Skeletal muscle satellite cell (primary cell): ENCODE data around the gene FOXN3.
A peak's percentile ranks its signal among the peaks of the same experiment; 100 is the strongest.

Experiments
- H3K27me3 ChIP-seq: 2 replicates; pipeline ENCODE4 v1.7.0; 2013; ENCODE audit warnings: low read length; ENCODE audit not compliant: control insufficient read depth, insufficient read depth
- H3K36me3 ChIP-seq: 2 replicates; pipeline ENCODE4 v1.7.0; 2013; ENCODE audit warnings: mild to moderate bottlenecking, control low read depth, low read length; ENCODE audit not compliant: insufficient read depth
- H3K4me1 ChIP-seq: 2 replicates; pipeline ENCODE4 v1.7.0; 2013; ENCODE audit warnings: low read length; ENCODE audit not compliant: control insufficient read depth, insufficient read depth
- H3K4me2 ChIP-seq: 2 replicates; pipeline ENCODE4 v1.7.0; 2013; ENCODE audit warnings: mild to moderate bottlenecking, low read length
- H3K4me3 ChIP-seq: 2 replicates; pipeline ENCODE4 v1.7.0; 2013; ENCODE audit warnings: low read length
- H3K9ac ChIP-seq: 2 replicates; pipeline ENCODE4 v1.7.0; 2013; ENCODE audit warnings: mild to moderate bottlenecking, low read depth, low read length, moderate library complexity
- H3K9me3 ChIP-seq: replicated peaks from 2 replicates; pipeline ENCODE4 v1.7.0; 2013; ENCODE audit warnings: mild to moderate bottlenecking, control low read depth, low read length

FOXN3 gene

DNA sequence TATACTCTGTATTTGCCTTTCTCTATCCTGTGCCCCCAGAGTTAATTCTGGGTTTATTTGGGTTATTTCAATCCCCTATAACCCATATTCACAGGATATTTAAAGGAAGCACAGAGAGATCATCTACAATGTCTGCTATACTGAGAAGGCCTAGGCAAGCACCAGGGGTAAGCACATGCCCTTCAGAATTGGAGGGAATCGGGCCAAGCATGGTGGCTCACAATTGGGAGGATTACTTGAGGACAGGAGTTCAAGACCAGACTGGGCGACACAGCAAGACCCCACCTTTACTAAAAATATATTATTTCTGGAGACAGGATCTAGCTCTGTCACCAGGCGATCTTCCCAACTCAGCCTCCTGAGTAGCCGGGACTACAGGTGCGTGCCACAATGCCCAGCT lies 11.3 kb downstream of the FOXN3 start:
- Histone ChIP-seq H3K4me3 (no peak overlapping the region), H3K9me3 (no peaks in the 10 kb centered on the region), H3K27me3 (no peaks in the 10 kb centered on the region), H3K36me3 (peaks cover 12% of the 10 kb centered on the region), H3K9ac (no peak overlapping the region), H3K4me1 (peaks cover 47% of the 10 kb centered on the region), H3K4me2 (no peak overlapping the region)

- Histone ChIP-seq H3K9ac (no peak overlapping the region), H3K9me3 (no peaks in the 10 kb centered on the region), H3K36me3 (peaks cover 8% of the 10 kb centered on the region), H3K4me1 (peaks cover 24% of the 10 kb centered on the region), H3K4me2 (no peak overlapping the region), H3K4me3 (no peak overlapping the region), H3K27me3 (no peaks in the 10 kb centered on the region)
Measured at GRCh38 chr14:89402363-89402762, 14.7 kb downstream of the FOXN3 start.

DNA sequence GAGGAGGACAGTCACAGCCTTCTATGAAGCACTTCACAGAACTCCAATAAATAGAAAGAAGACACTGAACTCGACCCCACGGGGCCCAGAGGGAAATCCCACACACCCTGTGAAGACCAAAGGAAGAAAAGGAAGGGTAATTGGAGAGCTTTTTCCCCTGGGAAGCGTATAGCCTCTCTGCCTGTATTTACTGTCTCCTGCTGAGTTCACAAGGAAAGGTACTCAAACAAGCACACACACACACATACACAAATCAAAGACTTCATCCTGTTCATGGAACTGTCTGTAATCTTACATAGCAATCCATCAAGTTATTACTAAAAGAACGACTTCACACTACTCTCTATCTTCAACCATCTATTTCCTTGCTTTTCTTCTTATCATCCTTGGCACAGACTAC lies 15.3 kb downstream of the FOXN3 start:
- H3K4me3 ChIP-seq = no peak overlapping the region
- H3K27me3 ChIP-seq = no peaks in the 10 kb centered on the region
- H3K4me1 ChIP-seq = peaks cover 18% of the 10 kb centered on the region
- H3K4me2 ChIP-seq = no peak overlapping the region
- peaks cover 5% of the 10 kb centered on the region for H3K36me3 ChIP-seq
- H3K9me3 ChIP-seq = no peaks in the 10 kb centered on the region
- H3K9ac ChIP-seq = no peak overlapping the region

DNA sequence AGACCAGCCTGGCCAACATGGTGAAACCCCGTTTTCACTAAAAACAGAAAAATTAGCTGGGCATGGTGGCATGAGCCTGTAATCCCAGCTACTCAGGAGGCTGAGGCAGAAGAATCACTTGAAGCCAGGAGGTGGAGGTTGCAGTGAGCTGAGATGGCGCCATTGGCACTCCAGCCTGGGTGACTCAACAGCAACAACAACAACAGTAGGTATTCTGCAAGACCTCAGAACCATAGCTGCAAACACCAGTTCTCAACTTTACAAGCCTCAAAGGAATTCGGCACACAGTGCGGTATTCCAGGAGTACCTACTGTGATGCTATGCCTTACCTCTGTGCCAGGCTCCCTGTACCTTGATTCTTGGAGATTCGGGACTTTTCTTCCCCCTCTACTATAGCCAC lies 15.8 kb downstream of the FOXN3 start:
- peaks cover 5% of the 10 kb centered on the region for H3K36me3 ChIP-seq
- no peak overlapping the region for H3K4me2 ChIP-seq
- no peak overlapping the region for H3K4me3 ChIP-seq
- no peaks in the 10 kb centered on the region for H3K9me3 ChIP-seq
- H3K27me3 ChIP-seq = no peaks in the 10 kb centered on the region
- no peak overlapping the region for H3K9ac ChIP-seq
- peaks cover 14% of the 10 kb centered on the region for H3K4me1 ChIP-seq

- no peak overlapping the region for H3K4me3 ChIP-seq
- H3K4me1 ChIP-seq = peaks cover 14% of the 10 kb centered on the region
- peaks cover 5% of the 10 kb centered on the region for H3K36me3 ChIP-seq
- H3K4me2 ChIP-seq = no peak overlapping the region
- no peaks in the 10 kb centered on the region for H3K27me3 ChIP-seq
- no peak overlapping the region for H3K9ac ChIP-seq
- no peaks in the 10 kb centered on the region for H3K9me3 ChIP-seq
Measured at GRCh38 chr14:89400529-89400928, 16.5 kb downstream of the FOXN3 start.

GRCh38 chr14:89399594-89400068 lies 17.4 kb downstream of the FOXN3 start:
- no peak overlapping the region for H3K4me3 ChIP-seq
- no peaks in the 10 kb centered on the region for H3K27me3 ChIP-seq
- H3K4me2 ChIP-seq = no peak overlapping the region
- no peak overlapping the region for H3K9ac ChIP-seq
- peaks cover 5% of the 10 kb centered on the region for H3K36me3 ChIP-seq
- H3K9me3 ChIP-seq = no peaks in the 10 kb centered on the region
- H3K4me1 ChIP-seq = peaks cover 14% of the 10 kb centered on the region

DNA sequence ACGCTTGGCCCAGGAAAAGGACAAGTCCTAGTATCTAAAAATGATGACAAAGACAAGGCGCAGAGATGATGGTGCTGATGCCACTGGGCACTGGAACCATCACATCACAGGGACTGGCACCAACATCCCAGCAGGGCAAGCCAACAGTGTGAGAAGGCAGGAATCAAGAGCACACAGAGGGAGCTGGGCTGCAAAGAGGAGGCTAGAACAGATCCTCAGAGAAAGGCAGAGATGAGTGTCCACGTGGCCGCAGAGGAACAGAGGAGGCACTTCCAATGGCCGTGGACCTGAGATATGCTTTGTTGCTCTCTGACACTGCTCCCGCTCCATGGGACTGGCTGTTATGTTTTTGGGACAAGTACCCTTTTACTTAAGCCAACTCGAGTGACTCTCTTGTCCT lies 17.9 kb downstream of the FOXN3 start:
- Histone ChIP-seq H3K36me3 (peaks cover 5% of the 10 kb centered on the region), H3K9ac (no peak overlapping the region), H3K4me2 (no peak overlapping the region), H3K9me3 (no peaks in the 10 kb centered on the region), H3K27me3 (no peaks in the 10 kb centered on the region), H3K4me1 (peaks cover 14% of the 10 kb centered on the region), H3K4me3 (no peak overlapping the region)

DNA sequence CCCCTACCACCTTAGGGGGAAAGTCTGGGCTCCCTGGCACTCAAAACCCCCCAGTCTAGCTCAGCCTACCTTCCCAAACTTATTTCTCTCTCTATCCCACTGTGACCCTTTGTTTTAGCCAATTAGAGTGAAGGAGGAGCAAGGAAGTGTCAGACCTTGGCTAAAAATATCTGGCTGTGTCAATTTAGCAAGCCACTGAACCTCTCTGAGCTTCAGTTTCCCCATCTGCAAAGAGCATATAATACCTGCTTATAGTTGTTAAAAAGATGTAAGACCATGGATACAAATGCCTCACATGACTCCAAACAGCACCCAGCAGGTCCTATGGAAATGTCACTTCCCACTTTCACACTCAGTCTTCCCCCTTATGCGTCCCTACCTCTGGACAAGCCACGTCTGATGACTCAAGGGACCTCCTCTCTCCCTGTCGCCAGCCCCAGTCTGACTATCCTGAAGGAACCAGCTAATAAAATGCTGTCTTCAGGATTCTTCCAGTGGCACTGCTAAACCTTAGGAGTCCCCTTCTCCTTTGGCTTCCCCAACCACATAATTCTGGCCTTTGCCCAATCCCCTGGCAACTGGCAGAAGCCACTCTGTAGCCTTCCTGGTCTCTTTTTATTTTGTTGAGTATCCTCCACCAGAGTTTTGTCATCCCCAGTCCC lies 19.3 kb downstream of the FOXN3 start:
- H3K4me3 ChIP-seq = no peak overlapping the region
- no peaks in the 10 kb centered on the region for H3K9me3 ChIP-seq
- H3K27me3 ChIP-seq = no peaks in the 10 kb centered on the region
- no peak overlapping the region for H3K9ac ChIP-seq
- peaks cover 5% of the 10 kb centered on the region for H3K36me3 ChIP-seq
- H3K4me2 ChIP-seq = no peak overlapping the region
- peaks cover 14% of the 10 kb centered on the region for H3K4me1 ChIP-seq

DNA sequence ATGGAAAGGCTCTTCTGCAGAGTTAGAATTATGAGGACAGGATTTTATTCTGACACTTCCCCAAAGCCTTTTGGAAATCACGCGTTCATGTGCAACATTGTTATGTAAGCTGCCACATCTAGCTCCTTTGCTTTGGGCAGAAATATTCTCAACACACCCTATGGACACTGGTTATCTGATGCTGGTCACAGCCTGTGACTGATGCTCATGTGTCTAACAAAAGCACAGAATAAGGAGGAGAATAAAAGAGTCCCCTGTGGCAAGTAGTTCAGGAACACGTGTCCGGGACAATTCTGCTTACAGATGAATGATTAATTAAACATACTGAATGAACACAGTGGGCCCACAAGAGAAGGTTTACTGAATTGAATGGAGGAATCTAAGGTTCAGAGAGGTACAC lies 22.1 kb downstream of the FOXN3 start:
- H3K4me2 ChIP-seq = no peak overlapping the region

DNA sequence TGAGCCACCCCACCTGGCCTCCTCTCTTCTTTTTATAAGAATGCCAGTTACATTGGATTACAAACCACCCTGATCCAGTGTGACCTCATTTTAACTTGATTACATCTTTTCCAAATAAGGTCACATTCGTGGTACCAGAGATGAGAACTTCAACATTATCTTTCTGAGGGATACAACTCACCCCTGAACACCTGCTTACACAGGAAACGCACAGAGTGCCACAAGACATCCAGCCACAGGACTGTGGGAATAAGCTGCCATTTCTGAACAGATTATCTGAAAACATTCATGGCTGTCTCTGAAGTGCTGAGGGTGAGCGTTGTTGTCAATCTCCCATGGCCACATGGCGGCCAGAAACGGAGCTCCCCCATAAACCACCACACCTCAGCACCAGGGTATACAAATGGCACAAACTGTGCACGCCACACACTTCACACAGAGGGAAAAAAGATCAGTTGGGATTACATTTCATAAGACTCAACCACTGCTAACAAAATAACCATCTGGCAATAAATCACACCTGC lies 23.7 kb downstream of the FOXN3 start:
- Histone ChIP-seq H3K36me3 (peaks cover 5% of the 10 kb centered on the region), H3K27me3 (no peaks in the 10 kb centered on the region), H3K4me3 (no peak overlapping the region), H3K4me2 (no peak overlapping the region), H3K9me3 (no peaks in the 10 kb centered on the region), H3K9ac (no peak overlapping the region), H3K4me1 (peaks cover 21% of the 10 kb centered on the region)

More for the DNA sequence above, 22.1 kb downstream of the FOXN3 start:
- H3K4me1 ChIP-seq = peaks cover 25% of the 10 kb centered on the region
- peaks cover 5% of the 10 kb centered on the region for H3K36me3 ChIP-seq
- H3K9me3 ChIP-seq = no peaks in the 10 kb centered on the region
- H3K9ac ChIP-seq = no peak overlapping the region
- H3K27me3 ChIP-seq = no peaks in the 10 kb centered on the region
- H3K4me3 ChIP-seq = no peak overlapping the region

DNA sequence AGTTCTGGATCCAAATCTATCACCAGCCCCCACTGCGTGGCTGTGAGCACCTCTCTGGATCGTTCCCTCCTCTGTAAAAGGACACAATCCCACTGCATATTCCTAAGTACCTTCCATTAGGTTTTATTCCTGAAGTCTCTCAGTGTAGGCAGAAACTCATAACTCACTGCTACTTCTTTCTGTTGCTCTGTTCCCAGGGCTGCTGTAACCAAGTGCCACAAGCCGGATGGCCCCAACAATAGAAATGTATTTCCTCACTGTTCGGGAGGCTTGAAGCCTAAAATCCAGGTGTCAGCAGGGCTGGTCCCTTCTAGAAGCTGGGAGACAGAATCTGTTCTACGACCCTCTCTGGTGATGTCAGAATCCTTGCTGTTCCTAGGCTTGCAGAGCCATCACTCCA lies 24.9 kb downstream of the FOXN3 start:
- Histone ChIP-seq H3K9ac (no peak overlapping the region), H3K4me2 (no peak overlapping the region), H3K4me1 (peaks cover 16% of the 10 kb centered on the region), H3K4me3 (no peak overlapping the region), H3K36me3 (peaks cover 5% of the 10 kb centered on the region), H3K9me3 (no peaks in the 10 kb centered on the region), H3K27me3 (no peaks in the 10 kb centered on the region)

DNA sequence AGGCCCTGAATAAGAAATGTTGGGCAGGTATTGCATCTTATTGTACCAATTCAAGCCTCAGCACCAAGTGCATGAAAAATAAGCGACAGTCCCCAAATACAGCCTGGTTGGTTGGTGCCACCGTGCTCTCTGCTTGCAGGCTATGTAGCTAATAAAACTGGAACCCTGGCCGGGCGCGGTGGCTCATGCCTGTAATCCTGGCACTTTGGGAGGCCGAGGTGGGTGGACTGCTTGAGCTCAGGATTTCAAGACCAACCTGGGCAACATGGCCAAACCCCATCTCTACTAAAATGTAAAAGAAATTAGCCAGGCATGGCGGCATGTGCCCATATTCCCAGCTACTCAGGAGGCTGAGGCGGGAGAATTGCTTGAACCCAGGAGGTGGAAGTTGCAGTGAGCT lies 25.5 kb downstream of the FOXN3 start:
- no peaks in the 10 kb centered on the region for H3K27me3 ChIP-seq
- peaks cover 18% of the 10 kb centered on the region for H3K4me1 ChIP-seq
- H3K4me2 ChIP-seq = peak overlapping the region; percentile 46
- H3K36me3 ChIP-seq = peaks cover 5% of the 10 kb centered on the region
- no peaks in the 10 kb centered on the region for H3K9me3 ChIP-seq
- H3K4me3 ChIP-seq = no peak overlapping the region
- H3K9ac ChIP-seq = no peak overlapping the region
